ENCODE data around the gene SEMA3E.
"Not testable (repeated sequence)": the region's sequence is repeated elsewhere in the genome, so short reads cannot be mapped to it uniquely, and the experiment has no call there.

DNA sequence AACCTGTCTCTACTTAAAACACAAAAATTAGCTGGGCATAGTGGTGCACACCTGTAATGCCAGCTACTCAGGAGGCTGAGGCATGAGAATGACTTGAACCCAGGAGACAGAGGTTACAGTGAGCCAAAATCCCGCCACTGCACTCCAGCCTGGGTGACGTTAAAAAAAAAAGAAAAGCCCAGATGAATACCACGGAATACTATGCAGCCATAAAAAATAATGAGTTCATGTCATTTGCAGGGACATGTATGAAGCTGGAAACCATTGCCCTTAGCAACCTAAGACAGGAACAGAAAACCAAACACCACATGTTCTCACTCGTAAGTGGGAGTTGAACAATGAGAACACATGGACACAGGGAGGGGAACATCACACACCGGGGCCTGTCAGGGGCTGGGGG lies 218.7 kb downstream of the SEMA3E start:
- not testable (repeated sequence) for TF ChIP-seq POLR2A, EP300 (IDR thresholded peaks at IDR 0.05)
- TF ChIP-seq, protein P1, sequence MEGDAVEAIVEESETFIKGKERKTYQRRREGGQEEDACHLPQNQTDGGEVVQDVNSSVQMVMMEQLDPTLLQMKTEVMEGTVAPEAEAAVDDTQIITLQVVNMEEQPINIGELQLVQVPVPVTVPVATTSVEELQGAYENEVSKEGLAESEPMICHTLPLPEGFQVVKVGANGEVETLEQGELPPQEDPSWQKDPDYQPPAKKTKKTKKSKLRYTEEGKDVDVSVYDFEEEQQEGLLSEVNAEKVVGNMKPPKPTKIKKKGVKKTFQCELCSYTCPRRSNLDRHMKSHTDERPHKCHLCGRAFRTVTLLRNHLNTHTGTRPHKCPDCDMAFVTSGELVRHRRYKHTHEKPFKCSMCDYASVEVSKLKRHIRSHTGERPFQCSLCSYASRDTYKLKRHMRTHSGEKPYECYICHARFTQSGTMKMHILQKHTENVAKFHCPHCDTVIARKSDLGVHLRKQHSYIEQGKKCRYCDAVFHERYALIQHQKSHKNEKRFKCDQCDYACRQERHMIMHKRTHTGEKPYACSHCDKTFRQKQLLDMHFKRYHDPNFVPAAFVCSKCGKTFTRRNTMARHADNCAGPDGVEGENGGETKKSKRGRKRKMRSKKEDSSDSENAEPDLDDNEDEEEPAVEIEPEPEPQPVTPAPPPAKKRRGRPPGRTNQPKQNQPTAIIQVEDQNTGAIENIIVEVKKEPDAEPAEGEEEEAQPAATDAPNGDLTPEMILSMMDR (IDR thresholded peaks at IDR 0.05) = not testable (repeated sequence)
